WERI-Rb-1 (cell line): Measurements from ENCODE around the gene SLC12A8.

Experiments
- DNase-seq: peaks from one replicate; pipeline ENCODE4 v3.0.0-alpha.2; 2020
- H3K27ac ChIP-seq: fragments of 250-450 bp; sonication (Bioruptor Pico); 2 replicates; pipeline ENCODE4 v1.5.1; 2020; ENCODE audit warnings: mild to moderate bottlenecking, moderate library complexity
- H3K27me3 ChIP-seq: fragments of 250-450 bp; sonication (Bioruptor Pico); 2 replicates; pipeline ENCODE4 v1.5.1; 2021; ENCODE audit warnings: mild to moderate bottlenecking, low read depth, moderate library complexity; ENCODE audit not compliant: insufficient read depth, severe bottlenecking
- H3K36me3 ChIP-seq: fragments of 250-450 bp; sonication (Bioruptor Pico); 2 replicates; pipeline ENCODE4 v1.5.1; 2020; ENCODE audit warnings: mild to moderate bottlenecking, moderate library complexity
- H3K4me3 ChIP-seq: 2 replicates; pipeline ENCODE4 v1.5.1; 2011; ENCODE audit warnings: low read depth, mild to moderate bottlenecking, control low read depth, low read length
- H3K9me3 ChIP-seq: fragments of 250-450 bp; sonication (Bioruptor Pico); 2 replicates; pipeline ENCODE4 v1.5.1; 2021; ENCODE audit warnings: mild to moderate bottlenecking, moderate library complexity; ENCODE audit not compliant: severe bottlenecking
- TF ChIP-seq, protein P1 (sequence below): IDR thresholded peaks from 2 replicates; pipeline ENCODE4 v1.5.1; 2011; ENCODE audit warnings: low read depth, mild to moderate bottlenecking, control low read depth, inconsistent platforms, low read length

The SLC12A8 gene

DNA sequence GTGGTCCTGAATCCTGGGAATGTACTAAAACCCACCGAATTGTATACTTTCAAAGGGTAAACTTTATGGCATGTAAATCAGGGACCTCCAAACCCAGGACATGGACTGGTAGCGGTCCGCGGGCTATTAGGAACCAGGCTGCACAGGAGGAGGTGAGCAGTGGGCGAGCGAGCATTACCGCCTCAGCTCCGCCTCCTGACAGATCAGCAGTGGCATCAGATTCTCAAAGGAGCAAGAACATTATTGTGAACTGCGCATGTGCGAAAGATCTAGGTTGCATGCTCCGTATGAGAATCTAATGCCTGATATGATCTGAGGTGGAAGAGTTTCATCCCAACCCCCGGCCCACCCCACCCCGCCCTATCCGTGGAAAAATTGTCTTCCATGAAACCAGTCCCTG, 178.9 kb downstream of the SLC12A8 start:
- Histone ChIP-seq H3K4me3 (no peak overlapping the region), H3K9me3 (peaks cover 2% of the 10 kb centered on the region), H3K36me3 (peaks cover 57% of the 10 kb centered on the region), H3K27ac (no peak overlapping the region), H3K27me3 (no peaks in the 10 kb centered on the region)
- DNase-seq, result no peak
- TF ChIP-seq, protein P1, sequence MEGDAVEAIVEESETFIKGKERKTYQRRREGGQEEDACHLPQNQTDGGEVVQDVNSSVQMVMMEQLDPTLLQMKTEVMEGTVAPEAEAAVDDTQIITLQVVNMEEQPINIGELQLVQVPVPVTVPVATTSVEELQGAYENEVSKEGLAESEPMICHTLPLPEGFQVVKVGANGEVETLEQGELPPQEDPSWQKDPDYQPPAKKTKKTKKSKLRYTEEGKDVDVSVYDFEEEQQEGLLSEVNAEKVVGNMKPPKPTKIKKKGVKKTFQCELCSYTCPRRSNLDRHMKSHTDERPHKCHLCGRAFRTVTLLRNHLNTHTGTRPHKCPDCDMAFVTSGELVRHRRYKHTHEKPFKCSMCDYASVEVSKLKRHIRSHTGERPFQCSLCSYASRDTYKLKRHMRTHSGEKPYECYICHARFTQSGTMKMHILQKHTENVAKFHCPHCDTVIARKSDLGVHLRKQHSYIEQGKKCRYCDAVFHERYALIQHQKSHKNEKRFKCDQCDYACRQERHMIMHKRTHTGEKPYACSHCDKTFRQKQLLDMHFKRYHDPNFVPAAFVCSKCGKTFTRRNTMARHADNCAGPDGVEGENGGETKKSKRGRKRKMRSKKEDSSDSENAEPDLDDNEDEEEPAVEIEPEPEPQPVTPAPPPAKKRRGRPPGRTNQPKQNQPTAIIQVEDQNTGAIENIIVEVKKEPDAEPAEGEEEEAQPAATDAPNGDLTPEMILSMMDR, result no peak

DNA sequence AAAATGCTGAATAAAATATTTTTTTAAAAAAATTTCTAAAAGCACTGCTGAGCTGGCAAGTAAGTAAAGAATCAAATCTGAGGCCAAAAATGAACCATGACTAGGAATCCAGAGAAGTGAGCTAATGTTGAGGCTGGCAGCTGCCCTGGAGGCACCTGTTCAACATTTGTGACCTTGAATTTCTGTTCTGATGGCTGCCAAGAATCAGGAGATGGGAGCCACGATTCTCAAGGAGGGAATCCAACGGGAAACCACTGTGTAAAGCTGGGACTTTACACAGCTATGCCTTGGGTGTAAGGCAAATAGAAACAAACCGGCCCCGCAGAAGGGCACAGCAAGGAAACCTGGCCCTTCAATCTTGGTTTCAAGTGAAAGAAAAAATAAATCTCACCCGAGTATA, 179.4 kb downstream of the SLC12A8 start:
- no peak overlapping the region for H3K4me3 ChIP-seq
- no peak for DNase-seq
- H3K9me3 ChIP-seq, result peaks cover 2% of the 10 kb centered on the region
- TF ChIP-seq, protein P1, result no peak
- H3K27me3 ChIP-seq, result no peaks in the 10 kb centered on the region
- no peak overlapping the region for H3K27ac ChIP-seq
- H3K36me3 ChIP-seq, result peaks cover 58% of the 10 kb centered on the region

DNA sequence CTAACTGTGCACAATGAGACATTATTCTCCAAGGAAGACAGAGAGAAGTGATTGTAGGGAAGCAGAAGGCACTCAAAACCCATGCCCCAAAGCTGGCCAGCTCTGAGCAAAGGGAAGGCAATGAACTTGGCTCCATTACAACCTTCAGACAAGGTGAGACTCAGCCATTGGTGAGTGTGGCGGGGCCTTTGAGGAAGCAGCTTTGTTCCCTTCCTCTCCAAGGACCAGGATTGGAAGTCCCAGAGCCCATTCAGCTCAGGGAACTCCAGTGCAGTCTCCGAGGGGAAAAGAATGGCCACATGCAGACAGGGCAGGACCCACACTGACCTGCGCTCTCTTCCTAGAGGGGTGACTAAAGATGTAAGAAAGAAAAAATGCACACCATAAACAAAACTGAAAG, 179.9 kb downstream of the SLC12A8 start:
- Histone ChIP-seq H3K36me3 (peaks cover 62% of the 10 kb centered on the region), H3K4me3 (no peak overlapping the region), H3K9me3 (peaks cover 2% of the 10 kb centered on the region), H3K27me3 (no peaks in the 10 kb centered on the region), H3K27ac (no peak overlapping the region)
- DNase-seq, result no peak
- TF ChIP-seq, protein P1, result no peak
